ENCODE results near the gene OR4K1.

- no peak for TF ChIP-seq YY1 (IDR thresholded peaks at IDR 0.05; ENCODE audit: insufficient read depth, insufficient read length)
- no peak for TF ChIP-seq ZNF274 (IDR thresholded peaks at IDR 0.05; ENCODE audit: low read depth, low read length)
These were observed 12.7 kb upstream of the OR4K1 start for GRCh38 chr14:19917955-19918518.
